Thoracic aorta (tissue), 2 donors: Measurements from ENCODE around the gene PSENEN. TPM values are rescaled to one million over a fixed set of nuclear protein-coding genes. Genes with fewer than 3 reads are reported as not detected.

Source experiments
- ATAC-seq: fragments of 150-250 bp; one replicate; pipeline ENCODE4 v1.8.0; 2017; ENCODE audit warnings: low read depth; ENCODE audit not compliant: insufficient number of reproducible peaks, low FRiP score
- DNase-seq: peaks from one replicate; pipeline ENCODE4 v3.0.0-alpha.2; 2020; ENCODE audit warnings: low spot score
- H3K27ac ChIP-seq, 2 donors: fragments of 200-600 bp; sonication (generic); 1 replicate in 1 of 2; 2 replicates in 1 of 2; pipeline ENCODE4 v1.5.1; 2016; ENCODE audit warnings: mild to moderate bottlenecking in 2 of 2, moderate library complexity in 2 of 2
- H3K27me3 ChIP-seq: fragments of 200-600 bp; sonication (generic); replicated peaks from 2 replicates; pipeline ENCODE4 v1.6.0; 2016; ENCODE audit warnings: mild to moderate bottlenecking; ENCODE audit not compliant: insufficient read depth
- H3K36me3 ChIP-seq: fragments of 200-600 bp; sonication (generic); one replicate; pipeline ENCODE4 v1.5.1; 2016
- H3K4me1 ChIP-seq, 2 donors: fragments of 200-600 bp; sonication (generic); 1 replicate in 1 of 2; 2 replicates in 1 of 2; pipeline versions ENCODE4 v1.5.1 to v1.6.0; 2016; ENCODE audit warnings: low read depth in 2 of 2, mild to moderate bottlenecking in 1 of 2; ENCODE audit not compliant: control insufficient read depth in 1 of 2
- H3K4me3 ChIP-seq: fragments of 200-600 bp; sonication (generic); 2 replicates; pipeline ENCODE4 v1.5.1; 2016; ENCODE audit warnings: mild to moderate bottlenecking
- H3K9me3 ChIP-seq: fragments of 200-600 bp; sonication (generic); 2 replicates; pipeline ENCODE4 v1.5.1; 2016
- CTCF ChIP-seq: fragments of 200-600 bp; sonication (generic); IDR thresholded peaks from one replicate; pipeline ENCODE4 v1.5.1; 2019; ENCODE audit warnings: antibody characterized with exemption
- total RNA-seq, 2 donors: library from RNA; depleted of rRNA; stranded (reverse); fragments of >200 nt; gene quantifications; one replicate each; pipeline versions ENCODE4 v1.1.0 to v1.2.3, GENCODE V29; 2016

The PSENEN gene
- total RNA-seq, 2 donors from 2014 or later: 25.5 to 30.1 TPM

GRCh38 chr19:35755131-35755549, 9.7 kb downstream of the PSENEN start:
- TF ChIP-seq CTCF: no peak
- Histone ChIP-seq H3K36me3 (peaks cover 19% of the 10 kb centered on the region), H3K9me3 (no peaks in the 10 kb centered on the region), H3K4me1 (peaks cover 11 to 51% of the 10 kb centered on the region in 2 donors), H3K4me3 (peak overlapping the region; percentile 77), H3K27me3 (no peaks in the 10 kb centered on the region), H3K27ac (peak overlapping the region; percentile 98 to 99)
- ATAC-seq (no peak), DNase-seq (no peak)

DNA sequence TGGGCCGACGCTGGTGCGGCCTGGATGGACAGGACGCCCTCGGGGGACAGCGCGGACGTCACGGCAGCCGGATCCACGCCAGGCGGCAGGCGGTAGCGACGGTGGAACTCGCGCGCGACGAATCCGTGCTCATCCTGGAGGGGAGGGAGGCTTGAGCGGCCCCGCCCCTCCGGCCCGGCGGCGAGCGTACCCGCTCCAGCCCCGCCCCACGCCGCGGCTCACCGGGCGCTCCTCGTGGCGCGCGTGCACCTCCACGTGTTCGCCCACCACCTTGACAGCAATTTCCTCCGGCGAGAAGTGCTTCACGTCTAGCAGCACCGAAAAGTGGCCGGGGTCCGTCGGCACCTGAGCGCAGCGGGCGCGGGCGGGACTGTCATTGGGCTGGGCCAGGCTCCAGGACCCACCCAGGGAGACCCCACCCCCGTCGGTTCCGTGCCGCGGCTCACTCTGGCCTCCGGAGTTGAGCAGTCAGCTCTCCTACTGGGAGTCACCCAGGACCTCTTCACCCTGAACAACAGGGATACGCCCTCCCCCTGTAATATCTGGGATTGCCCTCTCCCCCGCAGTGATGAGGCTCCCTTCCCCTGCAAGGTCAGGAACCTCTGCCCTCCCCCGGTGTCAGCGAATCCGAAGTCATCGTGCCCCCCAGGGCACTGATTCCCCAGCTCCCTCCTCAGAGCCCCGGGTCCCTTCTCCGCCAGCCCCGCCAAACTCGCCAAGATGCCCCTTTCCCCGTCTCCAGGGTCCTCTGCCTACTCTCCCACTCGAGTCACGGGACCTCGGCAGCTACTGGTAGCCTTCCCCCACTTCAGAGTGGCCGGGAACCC, 10.3 kb downstream of the PSENEN start:
- peaks cover 11 to 48% of the 10 kb centered on the region in 2 donors for H3K4me1 ChIP-seq
- peaks cover 19% of the 10 kb centered on the region for H3K36me3 ChIP-seq
- no peaks in the 10 kb centered on the region for H3K9me3 ChIP-seq
- peak overlapping the region; percentile 77 for H3K4me3 ChIP-seq
- peak overlapping the region; percentile 98 to 99 for H3K27ac ChIP-seq
- no peak for DNase-seq
- no peak for ATAC-seq
- no peak for TF ChIP-seq CTCF
- H3K27me3 ChIP-seq: no peaks in the 10 kb centered on the region

DNA sequence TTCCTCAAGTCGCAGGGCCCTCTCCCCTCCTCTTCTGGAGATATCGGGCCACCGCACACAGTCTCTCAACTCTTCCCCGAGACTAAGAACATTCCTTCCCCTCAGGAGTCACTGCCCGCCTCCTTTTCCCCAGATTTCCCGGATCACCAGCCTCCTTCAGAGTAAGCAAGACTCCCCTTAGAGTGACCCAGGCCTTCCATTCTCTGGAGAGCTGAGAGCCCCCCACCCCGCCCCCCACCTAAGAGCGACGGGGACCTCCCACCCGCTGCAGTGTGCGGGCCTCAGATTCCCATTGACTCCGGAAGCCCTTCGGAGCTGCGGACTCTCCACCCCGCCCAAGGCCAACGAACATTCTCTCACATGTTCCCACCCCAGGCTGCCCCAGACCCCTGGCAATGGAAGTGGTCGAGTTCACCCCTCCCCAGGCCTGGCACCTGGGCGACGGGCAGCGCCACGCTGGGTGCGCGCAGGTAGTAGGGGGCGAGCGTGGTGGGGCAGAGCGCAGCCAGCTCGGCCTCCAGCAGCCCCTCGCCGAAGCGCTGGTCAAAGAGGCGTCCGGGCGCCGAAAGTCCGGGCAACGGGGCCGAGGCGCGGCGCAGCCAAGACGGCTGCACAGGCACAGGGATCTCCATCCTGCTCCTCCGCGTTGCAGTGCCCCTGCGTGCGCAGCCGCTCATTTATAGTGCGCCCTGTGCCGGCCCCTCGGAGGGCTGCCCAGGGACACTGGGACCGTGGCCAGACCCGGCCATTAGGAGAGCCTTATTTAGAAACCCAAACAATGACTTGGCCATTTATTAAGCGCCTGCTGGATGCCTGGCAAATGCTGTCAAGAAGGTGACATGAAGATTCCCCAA, 11.2 kb downstream of the PSENEN start, which contains the start of gene HSPB6:
TSS of gene HSPB6 (minus strand) at position 653 of the 854 bp plus-strand sequence. CDS start at position 632, 21 bp downstream.
- peaks cover 19% of the 10 kb centered on the region for H3K36me3 ChIP-seq
- no peak for DNase-seq

DNA sequence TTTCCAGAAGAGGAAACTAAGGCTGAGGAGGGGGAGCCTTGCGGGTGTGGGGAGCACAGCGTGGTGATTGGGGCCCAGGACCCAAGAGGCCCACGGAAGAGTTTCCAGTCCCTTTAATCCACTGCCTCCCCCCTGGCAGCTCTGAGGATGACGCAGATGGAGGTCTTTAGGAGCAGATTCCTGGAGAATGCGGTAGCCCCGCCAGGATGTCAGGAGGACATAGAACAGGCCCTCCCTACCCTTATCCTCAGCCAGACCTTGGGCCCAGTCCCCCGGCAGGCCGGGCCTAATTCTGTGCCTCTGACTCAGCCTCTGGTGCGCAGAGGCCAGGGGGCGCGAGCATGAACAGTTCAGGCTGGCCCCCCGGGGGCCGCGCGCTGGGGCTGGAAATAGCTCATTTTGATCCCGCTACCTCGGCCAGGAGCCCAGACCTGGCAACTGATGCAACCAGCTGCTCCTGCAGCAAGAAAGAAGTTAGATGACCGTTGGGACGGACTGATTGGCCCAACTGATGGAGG, 11.8 kb downstream of the PSENEN start:
- H3K36me3 ChIP-seq: peaks cover 17% of the 10 kb centered on the region
- H3K4me3 ChIP-seq: peak overlapping the region; percentile 77
- peak; percentile 76 for DNase-seq

More for the DNA sequence above, 11.2 kb downstream of the PSENEN start, which contains the start of gene HSPB6:
- ATAC-seq: no peak
- Histone ChIP-seq H3K27me3 (no peaks in the 10 kb centered on the region), H3K27ac (peak within 1 kb of the TSS; percentile 98 to 99), H3K4me3 (peak within 1 kb of the TSS; percentile 77), H3K9me3 (no peaks in the 10 kb centered on the region), H3K4me1 (peaks cover 11 to 52% of the 10 kb centered on the region in 2 donors)
- no peak for TF ChIP-seq CTCF

More for the DNA sequence above, 11.8 kb downstream of the PSENEN start:
- H3K4me1 ChIP-seq: peaks cover 11 to 52% of the 10 kb centered on the region in 2 donors
- peak overlapping the region; percentile 98 to 99 for H3K27ac ChIP-seq
- TF ChIP-seq CTCF: no peak
- H3K27me3 ChIP-seq: no peaks in the 10 kb centered on the region
- H3K9me3 ChIP-seq: no peaks in the 10 kb centered on the region
- ATAC-seq: peak; percentile 57
